ENCODE measurements around the gene PHF12.
A peak's percentile ranks its signal among the peaks of the same experiment; 100 is the strongest.

PHF12 gene

DNA sequence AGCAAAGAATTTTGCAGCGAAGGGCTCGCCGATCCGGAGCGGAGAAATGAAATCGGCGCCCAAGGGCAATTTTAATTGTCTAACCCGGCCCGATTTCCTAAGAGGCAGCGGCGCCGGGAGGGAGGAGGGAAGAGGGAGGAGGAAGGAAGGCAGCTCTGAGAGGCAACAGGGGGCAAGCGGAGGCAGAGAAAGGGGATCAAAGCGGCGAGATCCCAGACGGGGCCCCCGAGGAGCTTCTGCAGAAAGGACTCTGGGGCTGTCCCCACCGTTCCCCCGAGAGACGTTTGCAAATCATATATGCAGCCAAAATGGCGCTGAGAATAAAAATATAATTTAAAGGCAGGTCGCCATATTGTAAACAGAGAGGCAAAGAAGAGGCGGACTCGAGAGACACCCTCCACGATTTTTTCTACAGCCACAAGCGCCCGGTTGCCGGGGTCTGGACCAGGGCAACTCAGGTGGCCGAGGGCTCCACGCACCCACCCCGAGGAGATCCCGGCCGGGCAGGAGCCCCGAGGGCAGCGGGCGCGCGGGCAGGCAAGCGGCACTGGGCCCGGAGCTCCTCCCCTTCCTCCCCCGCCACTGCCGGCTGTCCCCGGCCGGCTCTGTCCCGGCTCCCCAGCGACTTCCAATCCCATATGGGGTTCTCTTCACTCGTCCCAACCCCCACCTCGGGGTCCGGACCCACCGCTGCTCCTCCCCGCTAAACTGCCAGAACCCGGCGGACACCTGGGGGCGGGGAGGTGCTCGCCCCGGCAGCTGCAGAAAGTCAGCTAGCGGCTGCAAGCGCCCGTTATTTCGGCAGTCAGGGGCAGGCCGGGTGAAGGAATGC is 1.9 kb downstream of the PHF12 start:
- TF ChIP-seq, protein P1, sequence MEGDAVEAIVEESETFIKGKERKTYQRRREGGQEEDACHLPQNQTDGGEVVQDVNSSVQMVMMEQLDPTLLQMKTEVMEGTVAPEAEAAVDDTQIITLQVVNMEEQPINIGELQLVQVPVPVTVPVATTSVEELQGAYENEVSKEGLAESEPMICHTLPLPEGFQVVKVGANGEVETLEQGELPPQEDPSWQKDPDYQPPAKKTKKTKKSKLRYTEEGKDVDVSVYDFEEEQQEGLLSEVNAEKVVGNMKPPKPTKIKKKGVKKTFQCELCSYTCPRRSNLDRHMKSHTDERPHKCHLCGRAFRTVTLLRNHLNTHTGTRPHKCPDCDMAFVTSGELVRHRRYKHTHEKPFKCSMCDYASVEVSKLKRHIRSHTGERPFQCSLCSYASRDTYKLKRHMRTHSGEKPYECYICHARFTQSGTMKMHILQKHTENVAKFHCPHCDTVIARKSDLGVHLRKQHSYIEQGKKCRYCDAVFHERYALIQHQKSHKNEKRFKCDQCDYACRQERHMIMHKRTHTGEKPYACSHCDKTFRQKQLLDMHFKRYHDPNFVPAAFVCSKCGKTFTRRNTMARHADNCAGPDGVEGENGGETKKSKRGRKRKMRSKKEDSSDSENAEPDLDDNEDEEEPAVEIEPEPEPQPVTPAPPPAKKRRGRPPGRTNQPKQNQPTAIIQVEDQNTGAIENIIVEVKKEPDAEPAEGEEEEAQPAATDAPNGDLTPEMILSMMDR (IDR thresholded peaks at IDR 0.05; ENCODE audit: insufficient read depth, low read depth, low read length, missing control alignments) = no peak
- H3K4me3 ChIP-seq (ENCODE audit: low read depth, low read length) = peak overlapping the region; percentile 94
- DNase-seq (ENCODE audit: low read depth) = peak; percentile 47

DNA sequence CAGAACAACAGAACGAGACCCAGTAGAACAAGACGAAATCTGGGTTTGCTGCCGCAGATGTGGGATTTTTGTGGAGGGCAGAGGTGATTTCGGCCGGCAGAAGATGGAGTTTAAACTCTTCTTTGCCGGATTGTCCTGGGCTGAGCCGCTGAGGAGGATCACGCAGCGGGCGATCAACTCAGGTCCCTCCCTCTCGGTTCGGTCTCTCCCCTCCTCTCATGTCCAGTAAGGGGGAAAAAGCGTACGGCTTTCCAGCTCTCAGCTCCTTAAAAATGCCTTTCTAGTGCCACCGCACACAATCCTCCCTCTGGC is 2.5 kb downstream of the PHF12 start:
- TF ChIP-seq, protein P1 (IDR thresholded peaks at IDR 0.05; ENCODE audit: insufficient read depth, low read depth, low read length, missing control alignments) = no peak
- no peak for DNase-seq (ENCODE audit: low read depth)

GRCh38 chr17:28948342-28948741 is 3.0 kb downstream of the PHF12 start:
- TF ChIP-seq, protein P1 (IDR thresholded peaks at IDR 0.05; ENCODE audit: insufficient read depth, low read depth, low read length, missing control alignments) = no peak
- no peak for DNase-seq (ENCODE audit: low read depth)
- H3K4me3 ChIP-seq (ENCODE audit: low read depth, low read length) = peak overlapping the region; percentile 94

More for the DNA sequence above, 2.5 kb downstream of the PHF12 start:
- peak overlapping the region; percentile 94 for H3K4me3 ChIP-seq (ENCODE audit: low read depth, low read length)

GRCh38 chr17:28947639-28948038 is 3.7 kb downstream of the PHF12 start:
- DNase-seq (ENCODE audit: low read depth) = no peak
- TF ChIP-seq, protein P1 (IDR thresholded peaks at IDR 0.05; ENCODE audit: insufficient read depth, low read depth, low read length, missing control alignments) = no peak
- peak overlapping the region; percentile 94 for H3K4me3 ChIP-seq (ENCODE audit: low read depth, low read length)

DNA sequence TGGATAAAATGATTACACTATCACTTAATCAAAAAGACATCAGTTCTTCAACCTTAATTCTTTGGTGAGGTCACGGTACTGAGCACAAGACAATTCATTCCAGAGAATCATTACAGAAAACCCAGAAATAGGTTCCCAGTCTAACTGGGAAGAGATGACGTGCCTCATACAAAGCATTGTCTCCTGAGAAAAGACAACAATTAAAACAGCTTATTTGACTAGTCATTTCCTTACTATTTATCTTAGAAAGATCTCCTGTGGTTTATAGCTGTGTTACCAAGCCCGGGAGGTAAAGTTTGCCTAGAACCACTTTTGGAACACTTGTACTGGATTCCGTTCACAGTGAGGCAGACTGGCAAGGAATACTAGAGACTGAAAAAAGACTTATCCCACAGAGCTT is 5.1 kb downstream of the PHF12 start:
- H3K4me3 ChIP-seq (ENCODE audit: low read depth, low read length) = no peak overlapping the region
- TF ChIP-seq, protein P1 (IDR thresholded peaks at IDR 0.05; ENCODE audit: insufficient read depth, low read depth, low read length, missing control alignments) = no peak
- DNase-seq (ENCODE audit: low read depth) = no peak

DNA sequence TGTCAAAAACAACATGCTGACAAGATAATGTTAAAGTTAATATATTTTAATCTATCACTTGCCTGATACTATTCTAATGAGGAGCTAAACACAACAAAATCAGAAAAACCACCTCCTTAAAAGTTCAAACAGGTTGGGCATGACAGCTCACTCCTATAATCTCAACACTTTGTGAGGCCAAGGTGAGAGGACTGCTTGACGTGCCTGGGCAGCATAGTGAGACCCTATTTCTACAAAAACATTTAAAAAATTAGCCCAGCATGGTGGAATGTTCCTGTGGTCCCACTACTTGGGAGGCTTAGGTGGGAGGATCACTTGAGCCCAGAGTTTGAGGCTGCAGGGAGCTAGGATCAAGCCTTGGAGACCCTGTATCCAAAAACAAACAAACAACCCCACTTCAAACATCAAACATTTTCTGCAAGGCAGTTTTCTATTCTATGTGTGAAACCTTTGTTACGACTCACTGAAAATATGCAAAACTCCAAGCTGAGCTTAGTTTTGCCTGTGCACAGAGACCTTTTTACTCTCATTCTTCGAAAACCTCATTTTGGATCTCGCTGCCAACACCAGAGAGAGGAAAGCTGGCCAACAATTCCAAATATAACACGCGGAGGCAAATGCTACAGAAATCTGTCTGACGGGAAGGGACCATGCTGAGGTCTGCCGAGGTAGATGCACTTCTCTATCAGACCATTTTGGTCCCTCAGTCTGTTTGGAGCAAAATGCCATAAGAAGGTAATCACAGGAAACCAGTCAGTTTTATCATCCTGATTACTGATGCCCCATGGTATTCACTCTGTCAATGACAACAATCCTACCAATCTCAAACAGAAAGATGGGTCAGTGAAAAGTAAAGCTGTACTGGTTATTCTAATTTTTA is 6.2 kb downstream of the PHF12 start:
- TF ChIP-seq, protein P1 (IDR thresholded peaks at IDR 0.05; ENCODE audit: insufficient read depth, low read depth, low read length, missing control alignments) = no peak
- H3K4me3 ChIP-seq (ENCODE audit: low read depth, low read length) = peak overlapping the region; percentile 6
- peak; percentile 40 for DNase-seq (ENCODE audit: low read depth)

Data from GM12865 (cell line).